ENCODE measurements around the gene DCK.

- TF ChIP-seq CTCF (IDR thresholded peaks at IDR 0.05) (no peak), POLR2A (IDR thresholded peaks at IDR 0.05) (no peak)
Observed at GRCh38 chr4:71006203-71006907, 12.9 kb downstream of the DCK start.
